Stimulated activated CD4-positive, alpha-beta T cell treated with anti-CD3 and anti-CD28 coated beads, Interleukin-2, amount 100 ng/mL, for 24 hours (primary cell): ENCODE measurements around the gene TARS2.

ENCODE experiments used
- DNase-seq, 2 donors: peaks; one replicate each; pipeline ENCODE4 v3.0.0-alpha.2; 2020

Gene TARS2

GRCh38 chr1:150511551-150511950 is 24.3 kb downstream of the TARS2 start:
- no peak for DNase-seq

DNA sequence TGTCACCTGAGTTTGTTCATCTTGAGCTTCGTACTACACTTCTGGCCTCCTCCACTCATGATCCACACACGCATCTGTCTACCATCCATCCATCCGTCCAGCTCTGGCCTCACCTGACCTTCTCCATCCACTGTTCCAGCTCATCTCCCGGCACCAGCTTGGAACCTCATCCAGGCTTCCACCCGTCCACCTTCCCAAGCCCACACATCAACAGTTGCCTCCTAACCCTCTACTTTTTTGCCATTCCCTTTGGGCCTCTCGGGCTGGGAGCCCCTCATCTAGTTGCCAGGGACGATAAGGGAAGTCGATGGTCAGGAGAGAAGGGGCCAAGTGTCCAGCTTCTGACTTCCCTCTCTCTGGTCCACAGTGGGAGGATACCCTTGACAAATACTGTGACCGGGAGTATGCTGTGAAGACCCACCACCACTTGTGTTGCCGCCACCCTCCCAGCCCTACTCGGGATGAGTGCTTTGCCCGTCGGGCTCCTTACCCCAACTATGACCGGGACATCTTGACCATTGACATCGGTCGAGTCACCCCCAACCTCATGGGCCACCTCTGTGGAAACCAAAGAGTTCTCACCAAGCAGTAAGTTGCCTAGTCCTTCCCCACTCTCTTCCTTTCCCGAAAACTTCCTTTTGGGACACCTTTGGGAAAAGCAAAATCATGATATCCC is 24.9 kb downstream of the TARS2 start:
- DNase-seq = no peak

DNA sequence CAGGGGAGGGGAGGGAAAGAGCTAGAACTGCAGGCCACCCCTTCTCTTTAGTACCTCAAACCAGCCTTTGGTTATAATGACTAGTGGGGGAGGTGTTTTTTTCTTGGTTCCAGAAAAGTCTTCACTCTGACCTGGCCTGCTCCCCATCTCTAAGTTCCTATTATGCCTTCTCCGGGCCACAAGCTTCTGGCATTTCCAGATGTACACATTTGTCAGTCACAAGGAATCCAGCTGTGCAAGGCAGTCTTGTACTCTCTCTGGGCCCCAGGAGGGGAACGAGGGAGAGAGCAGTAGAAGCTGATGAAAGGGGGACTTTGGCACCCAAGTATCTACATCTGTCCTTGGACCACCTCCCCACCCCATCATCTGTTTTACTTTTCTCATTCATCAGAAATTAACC is 25.6 kb downstream of the TARS2 start:
- no peak for DNase-seq

GRCh38 chr1:150513351-150513791 is 26.2 kb downstream of the TARS2 start:
- DNase-seq = no peak

DNA sequence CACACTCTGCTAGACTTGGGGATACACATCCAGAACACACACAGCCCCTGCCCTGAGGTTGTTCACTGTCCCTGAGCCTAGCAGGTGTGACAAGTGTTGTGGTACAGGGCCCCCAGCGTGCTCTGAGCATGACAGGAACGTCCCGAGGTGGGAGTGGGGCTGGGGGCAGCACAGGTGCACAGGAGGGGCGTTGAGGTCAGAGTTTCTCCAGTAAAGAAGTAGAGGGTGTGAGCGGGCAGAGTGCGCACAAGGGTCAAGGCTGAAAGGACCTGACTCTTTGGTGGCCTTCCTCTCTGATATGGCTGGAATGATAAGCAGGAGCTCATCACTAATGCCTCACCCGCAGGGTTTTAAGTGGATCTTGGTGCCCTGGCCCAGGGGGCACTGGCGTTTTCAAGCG is 27.0 kb downstream of the TARS2 start:
- DNase-seq = no peak

GRCh38 chr1:150514913-150515327 is 27.7 kb downstream of the TARS2 start:
- DNase-seq = no peak

GRCh38 chr1:150515328-150516049 is 28.3 kb downstream of the TARS2 start, which contains the start of gene FALEC:
Gene FALEC (plus strand): TSS chr1:150515752.
- DNase-seq = peak; percentile 91 to 95

DNA sequence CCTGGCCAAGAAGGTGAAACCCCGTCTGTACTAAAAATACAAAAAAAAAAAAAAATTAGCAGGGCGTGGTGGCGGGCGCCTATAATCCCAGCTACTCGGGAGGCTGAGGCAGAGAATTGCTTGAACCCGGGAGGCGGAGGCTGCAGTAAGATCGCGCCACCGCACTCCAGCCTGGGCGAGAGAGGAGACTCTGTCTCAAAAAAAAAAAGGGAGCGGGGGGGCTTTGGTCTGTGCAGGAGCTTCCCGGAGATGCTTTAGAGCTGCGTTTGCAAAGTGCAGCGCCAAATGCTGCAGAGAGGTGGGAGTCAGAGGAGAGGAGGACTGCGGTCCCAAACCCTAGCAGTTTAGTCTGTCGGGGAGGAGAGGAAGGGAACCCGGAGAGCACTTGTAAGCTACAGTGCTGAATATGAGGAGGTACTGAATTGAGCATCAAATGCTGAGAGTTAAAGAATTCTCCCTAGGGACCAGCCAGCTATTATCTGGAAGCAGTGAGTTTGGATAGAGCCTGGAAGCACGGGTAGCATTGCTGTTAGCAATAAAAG is 28.9 kb downstream of the TARS2 start:
- DNase-seq = peak in 1 of 2 donors; percentile 22

DNA sequence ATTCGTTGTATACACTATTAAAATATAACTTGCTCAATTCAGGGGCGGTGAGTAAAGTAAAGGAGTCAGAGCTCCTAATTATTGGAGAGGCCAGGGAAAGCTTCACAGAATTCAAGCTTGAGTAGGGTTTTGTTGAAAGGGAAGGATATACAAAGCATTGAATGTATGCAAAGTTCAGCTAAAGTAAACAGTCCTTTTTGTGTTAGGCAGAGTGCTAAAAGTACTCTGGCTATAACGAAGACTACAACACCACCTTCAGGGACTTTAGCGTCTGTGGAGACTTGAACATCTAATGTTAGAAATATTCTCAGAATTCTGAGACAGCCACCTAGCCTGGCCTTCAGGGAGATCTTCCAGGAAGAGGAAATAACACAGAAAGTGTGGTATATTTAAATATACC is 29.4 kb downstream of the TARS2 start:
- DNase-seq = no peak

GRCh38 chr1:150521196-150521968 is 34.2 kb downstream of the TARS2 start:
- DNase-seq = no peak

GRCh38 chr1:150525348-150525747 is 38.1 kb downstream of the TARS2 start:
- DNase-seq = no peak

DNA sequence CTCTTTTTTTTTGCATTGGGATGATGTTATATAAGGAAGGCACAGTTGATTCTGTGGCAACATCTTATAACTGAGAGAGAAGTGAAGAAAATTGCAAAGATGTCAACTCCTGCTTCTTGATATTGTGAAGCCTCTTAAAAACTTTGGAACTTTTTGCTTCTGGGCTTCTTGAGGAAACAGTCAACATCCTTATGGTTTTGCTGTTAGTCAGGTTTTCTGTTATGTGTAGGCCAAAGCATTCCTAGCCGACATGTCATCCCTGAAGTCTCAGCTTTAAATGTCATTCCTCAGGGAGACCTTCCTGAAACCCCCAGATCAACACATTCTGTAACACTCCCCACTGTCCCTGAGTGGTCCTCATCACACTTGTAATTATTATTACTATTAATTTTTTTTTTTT is 41.0 kb downstream of the TARS2 start:
- DNase-seq = no peak

DNA sequence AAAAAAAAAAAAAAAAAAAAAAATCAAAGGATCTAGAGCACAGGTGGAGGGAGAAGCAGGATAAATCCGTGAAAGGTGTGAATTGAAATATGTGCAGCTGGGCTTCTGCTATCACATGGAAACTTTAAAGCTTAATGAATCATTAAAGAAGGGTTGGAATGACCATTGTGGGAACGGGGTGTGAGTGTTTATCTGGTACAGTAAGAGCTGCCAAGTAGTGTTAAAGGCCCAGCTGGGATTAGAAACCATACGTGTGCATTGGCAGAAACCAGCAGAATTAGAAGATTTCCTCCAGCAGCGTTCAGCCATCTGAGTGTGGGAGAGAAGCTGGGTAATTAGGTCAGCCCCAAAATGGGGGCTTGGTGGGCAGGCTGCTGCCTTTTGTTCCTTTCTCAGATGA is 41.8 kb downstream of the TARS2 start:
- DNase-seq = no peak

- no peak for DNase-seq
These were observed 43.4 kb downstream of the TARS2 start for GRCh38 chr1:150530491-150531159.

GRCh38 chr1:150532860-150533259 is 45.6 kb downstream of the TARS2 start:
- DNase-seq = no peak

GRCh38 chr1:150534002-150534401 is 46.8 kb downstream of the TARS2 start:
- no peak for DNase-seq

DNA sequence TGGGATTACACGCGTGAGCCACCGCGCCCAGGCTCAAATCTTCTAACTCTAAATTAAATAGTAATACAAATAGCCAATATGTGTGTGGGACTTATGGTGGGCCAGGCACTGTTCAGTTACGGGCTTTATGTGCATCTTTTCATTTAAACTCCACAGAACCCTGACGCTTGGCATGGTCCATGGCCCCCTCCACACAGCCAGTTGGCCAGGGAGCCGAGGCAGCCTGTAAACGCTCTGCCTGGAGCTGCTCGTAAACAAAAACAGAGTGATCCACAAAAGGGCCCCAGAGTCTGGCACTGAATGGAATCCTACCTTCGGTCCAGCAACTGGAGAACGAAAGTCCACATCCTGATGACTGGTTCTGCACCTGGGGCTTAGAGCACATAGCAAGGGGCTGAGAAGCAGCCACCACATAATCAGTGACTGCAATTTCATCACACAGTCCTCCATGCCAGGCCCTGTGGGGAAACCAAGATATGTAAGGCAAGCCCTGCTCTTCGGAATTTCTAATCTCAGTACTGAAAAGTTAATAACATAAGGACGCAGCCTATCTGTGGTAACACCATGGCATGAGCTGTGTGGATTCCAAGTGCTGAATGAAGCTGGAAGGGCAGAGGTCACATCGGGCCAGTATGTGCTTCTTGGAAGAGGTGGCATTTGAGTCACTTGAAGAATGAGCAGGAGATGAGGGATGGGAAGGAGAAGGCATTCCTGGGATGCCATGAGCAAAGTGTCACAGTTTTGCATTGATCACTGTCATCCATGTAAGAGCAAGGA is 48.5 kb downstream of the TARS2 start:
- DNase-seq = no peak

- no peak for DNase-seq
These were observed 49.9 kb downstream of the TARS2 start for GRCh38 chr1:150536836-150537731.

- DNase-seq = no peak
These were observed 50.8 kb downstream of the TARS2 start for GRCh38 chr1:150537732-150538684.
